Measurements from ENCODE around the gene ZNF521. TPM values are rescaled to one million over a fixed set of nuclear protein-coding genes. Genes with fewer than 3 reads are reported as not detected.

The ZNF521 gene
- polyA plus RNA-seq, 1 experiment = 25.9 TPM

- Histone ChIP-seq H3K9me3 (ENCODE audit: control insufficient read depth, insufficient read depth, low read length) (no peaks in the 10 kb centered on the region; the same call in 1 of the 2 replicates), H3K4me3 (ENCODE audit: low read depth, low read length) (no peak overlapping the region), H3K27ac (ENCODE audit: low read depth, low read length) (no peak overlapping the region), H3K27me3 (ENCODE audit: control insufficient read depth, insufficient read depth, low read length) (no peaks in the 10 kb centered on the region)
- ChIA-PET POLR2A (no interaction called here), CTCF (no interaction called here)
- no peak for TF ChIP-seq CTCF (IDR thresholded peaks at IDR 0.05; ENCODE audit: low read depth, low read length)
- DNase-seq (ENCODE audit: low read depth, low spot score) = no peak
These were observed 271.8 kb downstream of the ZNF521 start for GRCh38 chr18:25080211-25080610.

GRCh38 chr18:25077944-25078723, 273.8 kb downstream of the ZNF521 start:
- ChIA-PET POLR2A (no interaction called here), CTCF (no interaction called here)
- Histone ChIP-seq H3K4me3 (ENCODE audit: low read depth, low read length) (no peak overlapping the region), H3K9me3 (ENCODE audit: control insufficient read depth, insufficient read depth, low read length) (no peaks in the 10 kb centered on the region; the same call in 1 of the 2 replicates), H3K27me3 (ENCODE audit: control insufficient read depth, insufficient read depth, low read length) (no peaks in the 10 kb centered on the region), H3K27ac (ENCODE audit: low read depth, low read length) (no peak overlapping the region)
- DNase-seq (ENCODE audit: low read depth, low spot score) = no peak
- no peak for TF ChIP-seq CTCF (IDR thresholded peaks at IDR 0.05; ENCODE audit: low read depth, low read length)

- Histone ChIP-seq H3K4me3 (ENCODE audit: low read depth, low read length) (no peak overlapping the region), H3K27ac (ENCODE audit: low read depth, low read length) (no peak overlapping the region), H3K9me3 (ENCODE audit: control insufficient read depth, insufficient read depth, low read length) (no peaks in the 10 kb centered on the region; the same call in 1 of the 2 replicates), H3K27me3 (ENCODE audit: control insufficient read depth, insufficient read depth, low read length) (no peaks in the 10 kb centered on the region)
- no peak for DNase-seq (ENCODE audit: low read depth, low spot score)
- CTCF ChIA-PET = no interaction called here
- POLR2A ChIA-PET = no interaction called here
- no peak for TF ChIP-seq CTCF (IDR thresholded peaks at IDR 0.05; ENCODE audit: low read depth, low read length)
These were observed 274.7 kb downstream of the ZNF521 start for GRCh38 chr18:25077038-25077943.

GRCh38 chr18:25075783-25076182, 276.2 kb downstream of the ZNF521 start:
- ChIA-PET CTCF (no interaction called here), POLR2A (no interaction called here)
- Histone ChIP-seq H3K27ac (ENCODE audit: low read depth, low read length) (no peak overlapping the region), H3K9me3 (ENCODE audit: control insufficient read depth, insufficient read depth, low read length) (no peaks in the 10 kb centered on the region; the same call in 1 of the 2 replicates), H3K27me3 (ENCODE audit: control insufficient read depth, insufficient read depth, low read length) (no peaks in the 10 kb centered on the region), H3K4me3 (ENCODE audit: low read depth, low read length) (no peak overlapping the region)
- DNase-seq (ENCODE audit: low read depth, low spot score) = peak; percentile 8
- no peak for TF ChIP-seq CTCF (IDR thresholded peaks at IDR 0.05; ENCODE audit: low read depth, low read length)

GRCh38 chr18:25075331-25075730, 276.6 kb downstream of the ZNF521 start:
- ChIA-PET POLR2A (no interaction called here), CTCF (no interaction called here)
- Histone ChIP-seq H3K27ac (ENCODE audit: low read depth, low read length) (no peak overlapping the region), H3K27me3 (ENCODE audit: control insufficient read depth, insufficient read depth, low read length) (no peaks in the 10 kb centered on the region), H3K4me3 (ENCODE audit: low read depth, low read length) (no peak overlapping the region), H3K9me3 (ENCODE audit: control insufficient read depth, insufficient read depth, low read length) (no peaks in the 10 kb centered on the region; the same call in 1 of the 2 replicates)
- no peak for TF ChIP-seq CTCF (IDR thresholded peaks at IDR 0.05; ENCODE audit: low read depth, low read length)
- DNase-seq (ENCODE audit: low read depth, low spot score) = no peak

Measured in AG04450 (cell line).